Parathyroid adenoma (tissue), 2 donors: ENCODE measurements around the gene SRRM1.

ENCODE experiments used
- H2AFZ ChIP-seq: fragments of 300-600 bp; sonication (generic); one replicate; pipeline ENCODE4 v1.7.0; 2017; ENCODE audit warnings: antibody characterized with exemption, mild to moderate bottlenecking
- H3K27ac ChIP-seq: fragments of 300-600 bp; sonication (generic); one replicate; pipeline ENCODE4 v1.7.0; 2017
- H3K27me3 ChIP-seq: fragments of 300-600 bp; sonication (generic); one replicate; pipeline ENCODE4 v1.7.0; 2017; ENCODE audit warnings: low read length; ENCODE audit not compliant: control insufficient read depth, insufficient read depth
- H3K36me3 ChIP-seq: fragments of 300-600 bp; sonication (generic); one replicate; pipeline ENCODE4 v1.7.0; 2017; ENCODE audit warnings: low read length; ENCODE audit not compliant: control insufficient read depth, insufficient read depth
- H3K4me1 ChIP-seq: fragments of 300-600 bp; sonication (generic); one replicate; pipeline ENCODE4 v1.7.0; 2017; ENCODE audit warnings: control low read depth
- H3K4me2 ChIP-seq: fragments of 300-600 bp; sonication (generic); one replicate; pipeline ENCODE4 v1.7.0; 2017; ENCODE audit warnings: low read length
- H3K4me3 ChIP-seq: fragments of 300-600 bp; sonication (generic); one replicate; pipeline ENCODE4 v1.7.0; 2017; ENCODE audit warnings: low read depth, low read length
- H3K79me2 ChIP-seq: fragments of 300-600 bp; sonication (generic); one replicate; pipeline ENCODE4 v1.7.0; 2017; ENCODE audit warnings: control low read depth
- H3K9ac ChIP-seq: fragments of 300-600 bp; sonication (generic); one replicate; pipeline ENCODE4 v1.7.0; 2017; ENCODE audit warnings: mild to moderate bottlenecking
- H3K9me3 ChIP-seq: fragments of 300-600 bp; sonication (generic); one replicate; pipeline ENCODE4 v1.7.0; 2017; ENCODE audit warnings: low read length; ENCODE audit not compliant: control insufficient read depth
- CTCF ChIP-seq: fragments of 300-600 bp; sonication (generic); IDR thresholded peaks from one replicate; pipeline ENCODE4 v1.7.0; 2017; ENCODE audit warnings: antibody characterized with exemption, mild to moderate bottlenecking
- donor health status: primary hyperparathyroidism.

The SRRM1 gene

GRCh38 chr1:24714859-24715520 lies 71.9 kb downstream of the SRRM1 start:
- Histone ChIP-seq H2AFZ (no peak overlapping the region), H3K9me3 (no peaks in the 10 kb centered on the region), H3K4me2 (no peak overlapping the region), H3K9ac (no peak overlapping the region), H3K4me1 (no peaks in the 10 kb centered on the region), H3K4me3 (no peak overlapping the region), H3K27me3 (no peaks in the 10 kb centered on the region), H3K36me3 (no peaks in the 10 kb centered on the region), H3K27ac (no peak overlapping the region), H3K79me2 (no peaks in the 10 kb centered on the region)
- no peak for TF ChIP-seq CTCF

GRCh38 chr1:24715658-24716057 lies 72.6 kb downstream of the SRRM1 start:
- H3K36me3 ChIP-seq, result no peaks in the 10 kb centered on the region
- H3K79me2 ChIP-seq, result no peaks in the 10 kb centered on the region
- no peak for TF ChIP-seq CTCF
- H3K4me2 ChIP-seq, result no peak overlapping the region
- no peaks in the 10 kb centered on the region for H3K4me1 ChIP-seq
- H3K9me3 ChIP-seq, result no peaks in the 10 kb centered on the region
- H3K4me3 ChIP-seq, result no peak overlapping the region
- H3K27ac ChIP-seq, result no peak overlapping the region
- no peak overlapping the region for H3K9ac ChIP-seq
- H3K27me3 ChIP-seq, result no peaks in the 10 kb centered on the region
- no peak overlapping the region for H2AFZ ChIP-seq

- no peaks in the 10 kb centered on the region for H3K4me1 ChIP-seq
- no peak overlapping the region for H3K27ac ChIP-seq
These were observed 75.0 kb downstream of the SRRM1 start for GRCh38 chr1:24717887-24718650.

GRCh38 chr1:24720152-24720551 lies 77.0 kb downstream of the SRRM1 start:
- no peak overlapping the region for H2AFZ ChIP-seq
- no peak for TF ChIP-seq CTCF
- no peak overlapping the region for H3K4me2 ChIP-seq
- H3K27ac ChIP-seq, result peak overlapping the region; percentile 42
- H3K27me3 ChIP-seq, result no peaks in the 10 kb centered on the region
- no peaks in the 10 kb centered on the region for H3K4me1 ChIP-seq
- H3K79me2 ChIP-seq, result no peaks in the 10 kb centered on the region
- H3K36me3 ChIP-seq, result no peaks in the 10 kb centered on the region
- H3K4me3 ChIP-seq, result no peak overlapping the region
- H3K9me3 ChIP-seq, result no peaks in the 10 kb centered on the region
- no peak overlapping the region for H3K9ac ChIP-seq

More at GRCh38 chr1:24717887-24718650, 75.0 kb downstream of the SRRM1 start:
- Histone ChIP-seq H3K27me3 (no peaks in the 10 kb centered on the region), H3K4me3 (no peak overlapping the region), H3K9me3 (no peaks in the 10 kb centered on the region), H3K36me3 (no peaks in the 10 kb centered on the region), H3K4me2 (no peak overlapping the region), H2AFZ (no peak overlapping the region), H3K9ac (no peak overlapping the region), H3K79me2 (no peaks in the 10 kb centered on the region)
- TF ChIP-seq CTCF, result no peak
